ENCODE data around the gene MYL6B.
"Not testable (repeated sequence)": the region's sequence is repeated elsewhere in the genome, so short reads cannot be mapped to it uniquely, and the experiment has no call there.

The MYL6B gene

DNA sequence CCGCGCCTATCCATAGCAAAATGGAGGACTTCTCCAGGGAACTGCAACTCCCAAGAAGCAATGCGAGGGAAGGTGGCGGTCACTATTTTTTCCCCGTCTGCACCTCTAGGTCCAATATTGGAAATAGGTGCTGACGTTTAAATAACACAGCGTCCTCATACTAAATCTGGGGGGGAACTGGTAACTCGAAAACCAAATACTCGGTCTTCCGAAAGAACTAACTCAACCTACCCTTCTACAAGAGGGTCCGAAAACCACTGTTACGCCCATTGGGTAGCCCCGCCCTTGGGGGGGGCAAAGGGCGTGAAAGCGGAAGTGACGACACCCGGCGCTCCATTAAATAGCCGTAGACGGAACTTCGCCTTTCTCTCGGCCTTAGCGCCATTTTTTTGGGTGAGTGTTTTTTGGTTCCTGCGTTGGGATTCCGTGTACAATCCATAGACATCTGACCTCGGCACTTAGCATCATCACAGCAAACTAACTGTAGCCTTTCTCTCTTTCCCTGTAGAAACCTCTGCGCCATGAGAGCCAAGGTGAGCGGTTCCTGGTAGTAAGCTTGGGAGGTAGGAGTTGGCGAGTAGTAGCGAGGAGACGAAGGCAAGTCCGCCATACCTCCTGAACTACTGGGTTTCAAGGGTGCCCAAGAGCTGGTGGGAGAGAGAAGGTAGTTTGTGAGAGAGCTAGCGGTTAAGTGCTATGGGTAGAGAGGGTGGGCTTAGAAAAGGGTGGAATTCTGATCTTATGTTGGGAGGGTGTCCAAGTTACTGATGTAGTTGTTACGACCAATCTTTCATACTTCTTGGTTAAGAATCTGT lies 35.9 kb upstream of the MYL6B start, which contains the start of gene RPL41:
Gene RPL41, plus strand, starts transcription at position 367 of the 815 bp plus-strand sequence.
- no peaks in the 10 kb centered on the region for H3K9me3 ChIP-seq (ENCODE audit: control insufficient read depth, insufficient read depth, low read length)
- H3K4me3 ChIP-seq (ENCODE audit: low read depth, low read length) = peak within 1 kb of the TSS; percentile 95
- H3K27me3 ChIP-seq (ENCODE audit: control insufficient read depth, insufficient read depth, low read length) = no peaks in the 10 kb centered on the region
- peak within 1 kb of the TSS; percentile 95 for H3K9ac ChIP-seq (ENCODE audit: low read depth, low read length)
- H3K36me3 ChIP-seq (ENCODE audit: control insufficient read depth, insufficient read depth, low read length) = peaks cover 12% of the 10 kb centered on the region
- H3K4me1 ChIP-seq (ENCODE audit: control insufficient read depth, insufficient read depth, low read length) = peaks cover 9% of the 10 kb centered on the region

DNA sequence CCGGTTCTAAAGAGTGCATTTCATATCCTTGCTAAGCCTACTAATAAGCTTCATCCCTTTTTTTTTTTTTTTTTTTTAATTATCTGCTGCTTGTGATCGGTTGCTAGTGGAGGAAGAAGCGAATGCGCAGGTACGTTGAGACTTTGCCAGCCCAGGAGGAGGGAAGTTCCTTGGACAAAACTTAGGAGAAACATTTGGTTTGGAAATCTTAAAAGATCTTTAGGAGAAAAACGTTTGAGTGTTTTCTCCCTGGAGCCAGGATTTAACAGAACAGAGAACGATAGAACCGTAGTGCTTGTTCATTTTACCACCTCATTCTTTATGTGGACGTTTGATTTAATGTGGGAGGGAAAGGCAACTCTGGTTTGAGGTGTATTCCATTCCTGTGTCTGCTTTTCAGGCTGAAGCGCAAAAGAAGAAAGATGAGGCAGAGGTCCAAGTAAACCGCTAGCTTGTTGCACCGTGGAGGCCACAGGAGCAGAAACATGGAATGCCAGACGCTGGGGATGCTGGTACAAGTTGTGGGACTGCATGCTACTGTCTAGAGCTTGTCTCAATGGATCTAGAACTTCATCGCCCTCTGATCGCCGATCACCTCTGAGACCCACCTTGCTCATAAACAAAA lies 35.2 kb upstream of the MYL6B start:
- H3K27me3 ChIP-seq (ENCODE audit: control insufficient read depth, insufficient read depth, low read length); H3K9me3 ChIP-seq (ENCODE audit: control insufficient read depth, insufficient read depth, low read length); H3K4me1 ChIP-seq (ENCODE audit: control insufficient read depth, insufficient read depth, low read length): not testable (repeated sequence)
- peak overlapping the region; percentile 95 for H3K4me3 ChIP-seq (ENCODE audit: low read depth, low read length)
- H3K36me3 ChIP-seq (ENCODE audit: control insufficient read depth, insufficient read depth, low read length) = peaks cover 12% of the 10 kb centered on the region
- peak overlapping the region; percentile 95 for H3K9ac ChIP-seq (ENCODE audit: low read depth, low read length)

DNA sequence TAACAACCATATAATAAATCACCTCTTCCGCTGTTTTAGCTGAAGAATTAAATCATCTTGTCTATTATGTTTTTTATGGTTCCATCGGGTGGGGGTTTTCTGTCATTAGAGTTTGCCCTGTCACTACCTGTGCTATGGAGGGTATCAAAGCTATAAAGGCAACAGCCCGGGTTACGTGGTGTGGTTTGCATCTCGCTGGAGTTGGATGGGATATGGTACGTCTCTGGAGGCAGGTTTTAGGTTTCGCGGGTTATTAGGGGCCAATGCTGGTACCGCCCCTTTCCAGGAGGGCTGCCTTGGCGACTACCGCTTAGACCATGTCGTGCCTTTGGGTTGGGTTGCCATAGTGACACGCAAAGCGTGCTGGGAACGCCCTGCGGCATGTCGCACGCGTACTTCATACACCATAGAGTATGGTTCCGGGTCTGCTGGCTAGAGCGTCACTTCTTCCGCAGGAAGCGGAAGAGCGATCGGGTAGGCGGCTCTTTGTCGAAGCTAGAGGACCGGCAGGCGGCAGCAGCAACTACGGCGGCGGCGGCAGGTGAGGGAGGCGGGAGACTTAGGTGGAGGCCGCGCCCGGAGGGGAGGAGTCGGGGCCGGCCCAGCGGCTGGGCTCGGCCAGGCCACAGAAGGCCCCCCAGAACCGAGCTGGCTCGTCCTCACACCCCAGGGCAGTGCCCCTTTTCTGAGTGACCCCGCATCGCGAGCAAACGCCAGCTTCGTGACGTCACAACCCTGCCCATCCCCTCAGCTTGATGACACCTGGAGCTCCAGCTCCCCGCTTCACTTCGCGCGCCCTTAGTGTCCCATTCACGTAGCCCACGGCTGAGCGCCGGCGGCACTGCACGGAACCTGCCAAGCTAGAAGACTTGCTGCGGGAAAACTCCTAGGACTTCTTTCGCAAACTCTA lies 34.4 kb upstream of the MYL6B start, which contains the start of gene ZC3H10:
Gene ZC3H10, plus strand, starts transcription at position 489 of the 910 bp plus-strand sequence. CDS start 2,297 bp downstream, outside the sequence.
- Histone ChIP-seq H3K9ac (ENCODE audit: low read depth, low read length) (peak within 1 kb of the TSS; percentile 95), H3K4me3 (ENCODE audit: low read depth, low read length) (peak within 1 kb of the TSS; percentile 95), H3K27me3 (ENCODE audit: control insufficient read depth, insufficient read depth, low read length) (no peaks in the 10 kb centered on the region), H3K4me1 (ENCODE audit: control insufficient read depth, insufficient read depth, low read length) (peaks cover 9% of the 10 kb centered on the region), H3K9me3 (ENCODE audit: control insufficient read depth, insufficient read depth, low read length) (no peaks in the 10 kb centered on the region), H3K36me3 (ENCODE audit: control insufficient read depth, insufficient read depth, low read length) (peaks cover 7% of the 10 kb centered on the region)

DNA sequence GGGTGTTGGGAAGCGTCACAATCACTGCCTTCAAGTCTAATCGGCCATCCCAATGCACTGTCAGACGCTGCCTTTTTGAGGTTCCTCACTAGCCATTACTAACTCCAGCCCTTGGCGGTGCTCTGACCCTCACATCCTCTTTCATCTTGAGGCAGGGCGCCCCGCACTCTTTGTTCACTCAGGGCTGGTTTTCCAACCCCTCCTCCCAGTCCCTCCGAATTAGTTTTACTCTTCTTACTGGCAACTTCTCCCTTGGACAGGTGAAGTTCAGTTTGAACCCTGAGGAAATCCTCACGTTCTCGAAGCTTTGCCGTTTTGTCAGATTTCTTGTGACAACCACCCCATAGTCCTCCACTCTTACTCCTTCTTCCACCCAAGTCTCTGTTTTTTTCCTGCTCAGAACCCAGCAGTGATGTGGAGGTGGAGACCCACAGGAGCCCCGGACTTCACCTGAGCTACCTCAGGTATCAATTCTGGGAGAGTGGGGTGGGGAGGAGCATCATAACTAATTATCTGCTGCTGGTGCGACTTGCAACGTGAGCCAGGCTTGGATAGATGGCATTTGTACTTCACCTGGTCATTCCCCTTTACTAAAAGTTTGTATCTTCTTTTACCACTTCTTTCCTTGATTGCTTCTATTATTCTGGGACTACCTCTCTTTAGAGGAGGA lies 33.6 kb upstream of the MYL6B start:
- Histone ChIP-seq H3K4me3 (ENCODE audit: low read depth, low read length) (peak overlapping the region; percentile 78), H3K9me3 (ENCODE audit: control insufficient read depth, insufficient read depth, low read length) (no peaks in the 10 kb centered on the region), H3K4me1 (ENCODE audit: control insufficient read depth, insufficient read depth, low read length) (peaks cover 9% of the 10 kb centered on the region), H3K9ac (ENCODE audit: low read depth, low read length) (peak overlapping the region; percentile 67), H3K36me3 (ENCODE audit: control insufficient read depth, insufficient read depth, low read length) (peaks cover 7% of the 10 kb centered on the region), H3K27me3 (ENCODE audit: control insufficient read depth, insufficient read depth, low read length) (no peaks in the 10 kb centered on the region)

DNA sequence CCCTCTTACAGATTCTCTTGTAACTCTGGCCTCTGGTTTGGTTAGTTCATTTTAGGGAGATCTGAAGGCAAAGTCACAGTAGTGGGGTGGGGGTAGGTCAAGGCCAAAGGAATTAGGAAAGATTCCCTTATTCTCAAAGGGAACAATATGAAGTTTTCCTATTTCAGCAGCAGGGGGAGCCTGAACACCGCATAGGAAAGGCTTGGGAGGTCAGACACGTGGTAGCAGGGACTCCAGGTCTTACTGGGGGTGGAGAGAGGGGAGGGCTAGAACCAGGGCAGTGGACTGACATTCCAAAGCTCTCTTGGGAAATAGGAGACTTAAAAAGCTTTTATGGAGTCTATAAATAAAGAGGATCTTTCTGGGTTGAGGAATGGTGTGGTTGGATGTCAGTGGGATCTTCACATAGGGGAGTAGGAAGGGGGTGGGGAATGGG lies 33.0 kb upstream of the MYL6B start:
- peaks cover 9% of the 10 kb centered on the region for H3K4me1 ChIP-seq (ENCODE audit: control insufficient read depth, insufficient read depth, low read length)
- peak overlapping the region; percentile 78 for H3K4me3 ChIP-seq (ENCODE audit: low read depth, low read length)
- no peaks in the 10 kb centered on the region for H3K9me3 ChIP-seq (ENCODE audit: control insufficient read depth, insufficient read depth, low read length)
- peaks cover 7% of the 10 kb centered on the region for H3K36me3 ChIP-seq (ENCODE audit: control insufficient read depth, insufficient read depth, low read length)
- no peak overlapping the region for H3K9ac ChIP-seq (ENCODE audit: low read depth, low read length)
- no peaks in the 10 kb centered on the region for H3K27me3 ChIP-seq (ENCODE audit: control insufficient read depth, insufficient read depth, low read length)

DNA sequence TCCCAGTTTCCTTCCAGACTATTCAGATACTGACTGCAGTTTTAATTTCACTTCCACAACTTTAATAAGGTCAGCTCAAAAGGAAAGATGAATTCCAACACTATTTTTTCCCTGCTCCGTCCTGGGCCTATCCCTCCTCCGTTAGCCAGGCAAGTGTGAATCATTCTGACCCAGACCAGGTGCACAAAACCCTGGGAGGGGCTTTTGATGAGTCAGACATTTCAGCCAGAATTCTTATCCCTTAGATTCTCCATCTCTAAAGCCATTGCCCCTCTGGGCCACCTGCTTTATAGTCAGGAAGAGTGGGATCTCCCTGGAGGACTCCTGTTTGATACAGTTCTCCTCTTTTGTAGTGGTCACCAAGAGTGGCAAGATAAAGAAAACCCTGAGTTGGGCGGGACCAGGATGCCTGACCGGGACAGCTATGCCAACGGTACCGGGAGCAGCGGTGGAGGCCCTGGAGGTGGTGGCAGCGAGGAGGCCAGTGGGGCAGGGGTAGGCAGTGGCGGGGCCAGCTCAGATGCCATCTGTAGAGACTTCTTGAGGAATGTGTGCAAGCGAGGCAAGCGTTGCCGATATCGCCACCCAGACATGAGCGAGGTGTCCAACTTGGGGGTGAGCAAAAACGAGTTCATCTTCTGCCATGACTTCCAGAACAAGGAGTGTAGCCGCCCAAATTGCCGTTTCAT lies 32.1 kb upstream of the MYL6B start:
- peaks cover 9% of the 10 kb centered on the region for H3K4me1 ChIP-seq (ENCODE audit: control insufficient read depth, insufficient read depth, low read length)
- H3K36me3 ChIP-seq (ENCODE audit: control insufficient read depth, insufficient read depth, low read length) = peaks cover 7% of the 10 kb centered on the region
- H3K27me3 ChIP-seq (ENCODE audit: control insufficient read depth, insufficient read depth, low read length) = no peaks in the 10 kb centered on the region
- H3K9me3 ChIP-seq (ENCODE audit: control insufficient read depth, insufficient read depth, low read length) = no peaks in the 10 kb centered on the region
- H3K4me3 ChIP-seq (ENCODE audit: low read depth, low read length) = no peak overlapping the region
- H3K9ac ChIP-seq (ENCODE audit: low read depth, low read length) = no peak overlapping the region

DNA sequence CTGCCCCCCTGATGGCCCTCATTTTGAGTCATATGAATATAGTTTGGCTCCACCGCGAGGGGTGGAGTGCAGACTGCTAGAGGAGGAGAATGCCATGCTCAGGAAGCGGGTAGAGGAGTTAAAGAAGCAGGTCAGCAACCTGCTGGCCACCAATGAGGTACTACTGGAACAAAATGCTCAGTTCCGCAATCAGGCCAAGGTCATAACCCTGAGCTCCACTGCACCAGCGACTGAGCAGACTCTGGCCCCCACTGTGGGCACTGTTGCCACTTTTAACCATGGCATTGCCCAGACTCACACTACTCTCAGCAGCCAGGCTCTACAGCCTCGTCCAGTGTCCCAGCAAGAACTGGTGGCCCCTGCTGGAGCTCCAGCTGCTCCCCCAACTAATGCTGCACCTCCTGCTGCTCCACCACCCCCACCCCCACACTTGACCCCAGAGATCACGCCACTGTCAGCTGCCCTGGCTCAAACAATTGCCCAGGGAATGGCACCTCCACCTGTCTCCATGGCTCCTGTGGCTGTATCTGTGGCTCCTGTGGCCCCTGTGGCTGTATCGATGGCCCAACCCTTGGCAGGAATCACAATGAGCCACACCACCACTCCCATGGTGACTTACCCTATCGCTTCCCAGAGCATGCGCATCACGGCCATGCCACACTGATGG lies 31.1 kb upstream of the MYL6B start:
- Histone ChIP-seq H3K4me1 (ENCODE audit: control insufficient read depth, insufficient read depth, low read length) (peaks cover 9% of the 10 kb centered on the region), H3K36me3 (ENCODE audit: control insufficient read depth, insufficient read depth, low read length) (peaks cover 7% of the 10 kb centered on the region), H3K4me3 (ENCODE audit: low read depth, low read length) (no peak overlapping the region), H3K9ac (ENCODE audit: low read depth, low read length) (no peak overlapping the region), H3K9me3 (ENCODE audit: control insufficient read depth, insufficient read depth, low read length) (no peaks in the 10 kb centered on the region), H3K27me3 (ENCODE audit: control insufficient read depth, insufficient read depth, low read length) (no peaks in the 10 kb centered on the region)

DNA sequence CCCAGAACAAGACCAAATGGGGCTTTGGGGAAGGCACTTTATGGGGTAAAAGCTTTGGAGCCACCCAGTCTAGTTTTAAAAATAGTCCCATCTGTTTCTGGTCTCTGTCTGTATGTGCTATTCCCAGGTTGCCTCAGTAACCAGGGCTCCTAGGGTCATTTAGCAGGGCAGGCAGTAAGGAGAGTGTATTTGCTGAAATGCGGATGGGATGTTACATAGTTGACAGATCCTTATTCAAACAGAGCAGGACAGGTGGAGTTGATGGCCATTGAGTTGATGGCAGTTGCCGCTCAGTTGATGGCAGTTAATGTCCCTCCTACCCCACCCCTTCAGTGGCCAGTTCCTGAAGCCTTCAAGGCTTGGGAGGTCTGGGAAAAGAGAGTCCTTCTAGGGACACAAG lies 29.8 kb upstream of the MYL6B start:
- Histone ChIP-seq H3K4me1 (ENCODE audit: control insufficient read depth, insufficient read depth, low read length) (peaks cover 20% of the 10 kb centered on the region), H3K9me3 (ENCODE audit: control insufficient read depth, insufficient read depth, low read length) (no peaks in the 10 kb centered on the region), H3K27me3 (ENCODE audit: control insufficient read depth, insufficient read depth, low read length) (no peaks in the 10 kb centered on the region), H3K4me3 (ENCODE audit: low read depth, low read length) (no peak overlapping the region), H3K9ac (ENCODE audit: low read depth, low read length) (no peak overlapping the region), H3K36me3 (ENCODE audit: control insufficient read depth, insufficient read depth, low read length) (peaks cover 7% of the 10 kb centered on the region)

DNA sequence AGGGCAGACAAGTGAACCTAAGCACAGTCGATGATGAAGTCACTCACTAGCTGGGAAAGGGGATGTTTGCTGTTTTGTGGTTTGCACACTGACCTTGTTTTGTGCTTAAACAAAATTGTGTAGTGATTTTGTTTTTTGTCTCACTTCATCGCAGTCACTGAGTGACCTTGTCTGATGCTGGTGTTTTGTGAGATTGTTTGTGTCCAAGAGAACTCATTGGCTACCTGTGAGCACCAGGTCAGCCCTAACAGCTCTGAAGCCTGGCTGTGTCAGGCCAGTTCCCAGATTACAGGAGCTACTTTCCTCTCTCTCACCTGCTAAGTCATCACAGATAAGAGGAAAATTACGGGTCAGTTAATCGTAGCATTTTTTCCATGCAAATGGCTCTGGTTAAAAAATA lies 28.3 kb upstream of the MYL6B start:
- Histone ChIP-seq H3K9ac (ENCODE audit: low read depth, low read length) (no peak overlapping the region), H3K36me3 (ENCODE audit: control insufficient read depth, insufficient read depth, low read length) (peaks cover 7% of the 10 kb centered on the region), H3K27me3 (ENCODE audit: control insufficient read depth, insufficient read depth, low read length) (no peaks in the 10 kb centered on the region), H3K4me1 (ENCODE audit: control insufficient read depth, insufficient read depth, low read length) (peaks cover 17% of the 10 kb centered on the region), H3K9me3 (ENCODE audit: control insufficient read depth, insufficient read depth, low read length) (no peaks in the 10 kb centered on the region), H3K4me3 (ENCODE audit: low read depth, low read length) (no peak overlapping the region)

DNA sequence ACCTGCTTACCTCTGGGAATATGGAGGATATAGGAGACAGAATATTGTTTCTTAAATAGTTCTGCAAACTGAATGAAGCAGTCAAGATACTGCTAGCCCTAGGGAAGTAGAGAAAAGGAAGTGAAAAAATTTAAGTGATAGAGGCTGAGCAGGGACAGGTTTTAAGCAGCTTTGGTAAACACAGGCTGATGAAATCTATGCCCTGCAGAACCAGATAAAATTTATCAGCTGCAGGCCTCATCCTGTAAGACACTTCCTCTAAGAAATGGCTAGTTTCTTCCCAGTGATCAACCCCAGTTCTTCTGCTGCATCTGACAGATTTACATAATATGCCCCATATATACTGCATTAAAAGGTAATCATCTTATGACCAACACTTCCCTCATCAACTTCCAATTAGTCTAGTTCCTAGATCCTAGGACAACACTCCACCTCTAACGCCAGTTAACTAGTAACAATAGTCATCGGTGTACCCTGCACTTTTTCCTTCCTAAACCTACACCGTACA lies 25.6 kb upstream of the MYL6B start:
- no peak overlapping the region for H3K9ac ChIP-seq (ENCODE audit: low read depth, low read length)
- H3K36me3 ChIP-seq (ENCODE audit: control insufficient read depth, insufficient read depth, low read length) = peaks cover 12% of the 10 kb centered on the region
- no peaks in the 10 kb centered on the region for H3K27me3 ChIP-seq (ENCODE audit: control insufficient read depth, insufficient read depth, low read length)
- H3K9me3 ChIP-seq (ENCODE audit: control insufficient read depth, insufficient read depth, low read length) = no peaks in the 10 kb centered on the region
- peaks cover 12% of the 10 kb centered on the region for H3K4me1 ChIP-seq (ENCODE audit: control insufficient read depth, insufficient read depth, low read length)
- peak overlapping the region; percentile 40 for H3K4me3 ChIP-seq (ENCODE audit: low read depth, low read length)

All from iPS-15b (cell line).